KMS-11 (cell line): ENCODE measurements around the gene SMIM10L1.

Source experiments
- H2AFZ ChIP-seq: fragments of 200-600 bp; sonication (generic); 2 replicates; pipeline ENCODE4 v1.6.1; 2016; ENCODE audit warnings: antibody characterized with exemption, mixed run types, low read depth
- H3K27ac ChIP-seq: fragments of 200-600 bp; sonication (generic); 2 replicates; pipeline ENCODE4 v1.6.1; 2016; ENCODE audit warnings: mild to moderate bottlenecking, mixed run types
- H3K27me3 ChIP-seq: fragments of 200-600 bp; sonication (generic); 2 replicates; pipeline ENCODE4 v1.6.1; 2017; ENCODE audit warnings: mild to moderate bottlenecking, low read depth, mixed run types, moderate library complexity; ENCODE audit not compliant: insufficient read depth
- H3K36me3 ChIP-seq: fragments of 200-600 bp; sonication (generic); 2 replicates; pipeline ENCODE4 v1.6.1; 2017; ENCODE audit warnings: mild to moderate bottlenecking, mixed run types; ENCODE audit not compliant: insufficient read depth
- H3K4me1 ChIP-seq: fragments of 200-600 bp; sonication (generic); 2 replicates; pipeline ENCODE4 v1.6.1; 2016; ENCODE audit warnings: mild to moderate bottlenecking, low read depth, mixed run types; ENCODE audit not compliant: poor library complexity, severe bottlenecking
- H3K4me2 ChIP-seq: fragments of 200-600 bp; sonication (generic); 2 replicates; pipeline ENCODE4 v1.7.0; 2016; ENCODE audit warnings: mild to moderate bottlenecking, mixed run types
- H3K4me3 ChIP-seq: fragments of 200-600 bp; sonication (generic); IDR thresholded peaks from 2 replicates; pipeline ENCODE4 v1.6.1; 2017; ENCODE audit warnings: low read depth, low read length, mixed read lengths; ENCODE audit not compliant: insufficient read depth
- H3K79me2 ChIP-seq: fragments of 200-600 bp; sonication (generic); 2 replicates; pipeline ENCODE4 v1.6.1; 2016; ENCODE audit warnings: low read depth, mixed run types; ENCODE audit not compliant: insufficient read depth
- H3K9ac ChIP-seq: fragments of 200-600 bp; sonication (generic); 2 replicates; pipeline ENCODE4 v1.6.1; 2016; ENCODE audit warnings: mild to moderate bottlenecking, mixed run types
- H4K20me1 ChIP-seq: fragments of 200-600 bp; sonication (generic); 2 replicates; pipeline ENCODE4 v1.6.1; 2016; ENCODE audit warnings: mild to moderate bottlenecking, mixed run types; ENCODE audit not compliant: insufficient read depth
- CTCF ChIP-seq: fragments of 200-600 bp; sonication (generic); conservative IDR thresholded peaks from 2 replicates; pipeline ENCODE4 v1.6.1; 2017; ENCODE audit warnings: low read depth, mild to moderate bottlenecking, antibody characterized with exemption, low read length, moderate library complexity, mixed read lengths

Gene SMIM10L1

GRCh38 chr12:11204173-11204572 lies 33.2 kb downstream of the SMIM10L1 start:
- Histone ChIP-seq H3K79me2 (no peaks in the 10 kb centered on the region), H4K20me1 (no peaks in the 10 kb centered on the region), H3K27me3 (no peaks in the 10 kb centered on the region), H3K4me2 (no peak overlapping the region), H3K9ac (no peak overlapping the region), H3K36me3 (no peaks in the 10 kb centered on the region), H3K4me3 (no peak overlapping the region), H3K4me1 (no peaks in the 10 kb centered on the region), H2AFZ (no peak overlapping the region), H3K27ac (no peak overlapping the region)
- TF ChIP-seq CTCF = no peak

- Histone ChIP-seq H3K27ac (no peak overlapping the region), H3K36me3 (no peaks in the 10 kb centered on the region), H2AFZ (no peak overlapping the region), H3K4me3 (no peak overlapping the region), H3K4me1 (no peaks in the 10 kb centered on the region), H3K27me3 (no peaks in the 10 kb centered on the region), H3K4me2 (no peak overlapping the region), H3K79me2 (no peaks in the 10 kb centered on the region), H3K9ac (no peak overlapping the region), H4K20me1 (no peaks in the 10 kb centered on the region)
- no peak for TF ChIP-seq CTCF
These were observed 38.1 kb downstream of the SMIM10L1 start for GRCh38 chr12:11209113-11209512.
